Measurements from ENCODE around the gene FIG4.
"Not testable (repeated sequence)": the region's sequence is repeated elsewhere in the genome, so short reads cannot be mapped to it uniquely, and the experiment has no call there.

Gene FIG4

GRCh38 chr6:109736273-109737025 lies 45.4 kb downstream of the FIG4 start:
- no peak for TF ChIP-seq CTCF (IDR thresholded peaks at IDR 0.05; ENCODE audit: low read depth, low read length)
- DNase-seq (ENCODE audit: extremely low read depth, low read depth), result no peak

- no peak for TF ChIP-seq CTCF (IDR thresholded peaks at IDR 0.05; ENCODE audit: low read depth, low read length)
- no peak for DNase-seq (ENCODE audit: extremely low read depth, low read depth)
Observed at GRCh38 chr6:109738255-109738654, 47.2 kb downstream of the FIG4 start.

- no peak for TF ChIP-seq CTCF (IDR thresholded peaks at IDR 0.05; ENCODE audit: low read depth, low read length)
Observed at GRCh38 chr6:109738667-109739066, 47.6 kb downstream of the FIG4 start.

GRCh38 chr6:109739686-109740085 lies 48.6 kb downstream of the FIG4 start:
- no peak for TF ChIP-seq CTCF (IDR thresholded peaks at IDR 0.05; ENCODE audit: low read depth, low read length)

More at GRCh38 chr6:109738667-109739066, 47.6 kb downstream of the FIG4 start:
- no peak for DNase-seq (ENCODE audit: extremely low read depth, low read depth)

GRCh38 chr6:109740787-109741186 lies 49.7 kb downstream of the FIG4 start:
- TF ChIP-seq CTCF (IDR thresholded peaks at IDR 0.05; ENCODE audit: low read depth, low read length), result no peak
- no peak for DNase-seq (ENCODE audit: extremely low read depth, low read depth)

More at GRCh38 chr6:109739686-109740085, 48.6 kb downstream of the FIG4 start:
- DNase-seq (ENCODE audit: extremely low read depth, low read depth), result no peak

GRCh38 chr6:109743739-109744138 lies 52.6 kb downstream of the FIG4 start:
- TF ChIP-seq CTCF (IDR thresholded peaks at IDR 0.05; ENCODE audit: low read depth, low read length), result no peak
- peak; percentile 7 for DNase-seq (ENCODE audit: extremely low read depth, low read depth)

GRCh38 chr6:109744779-109745178 lies 53.7 kb downstream of the FIG4 start:
- not testable (repeated sequence) for DNase-seq (ENCODE audit: extremely low read depth, low read depth)

GRCh38 chr6:109747221-109747620 lies 56.1 kb downstream of the FIG4 start:
- no peak for TF ChIP-seq CTCF (IDR thresholded peaks at IDR 0.05; ENCODE audit: low read depth, low read length)
- DNase-seq (ENCODE audit: extremely low read depth, low read depth), result no peak
